ENCODE results near the gene ORMDL2. TPM values are rescaled to one million over a fixed set of nuclear protein-coding genes. Genes with fewer than 3 reads are reported as not detected.

The ORMDL2 gene
- total and polyA plus RNA-seq, 2 experiments from 2014 or later = 18.0 to 55.1 TPM

- H3K4me2 ChIP-seq = no peak overlapping the region
- H3K4me3 ChIP-seq = no peak overlapping the region
- Mint-ChIP-seq H3K27me3 (ENCODE audit: insufficient read depth, low read depth, poor library complexity) (no peaks in the 10 kb centered on the region), H3K4me3 (no peak overlapping the region), H3K27ac (peak overlapping the region; percentile 11; the same call in 1 of the 2 replicates), H3K36me3 (ENCODE audit: low read depth) (peaks cover 81% of the 10 kb centered on the region), H3K9me3 (no peaks in the 10 kb centered on the region), H3K4me1 (peaks cover 6% of the 10 kb centered on the region)
- no peaks in the 10 kb centered on the region for H3K9me2 ChIP-seq (ENCODE audit: insufficient read depth)
- peaks cover 4% of the 10 kb centered on the region; the same call in 1 of the 2 replicates for H3K4me1 ChIP-seq (ENCODE audit: insufficient read depth)
- TF ChIP-seq EZH2 (IDR thresholded peaks at IDR 0.05; ENCODE audit: low read depth, unreplicated experiment) (no peak), CTCF (conservative IDR thresholded peaks at IDR 0.05; ENCODE audit: low read depth in 2 of 2) (peak; percentile 67 to 72)
- peaks cover 17% of the 10 kb centered on the region for H4K20me1 ChIP-seq (replicated peaks; ENCODE audit: insufficient read depth)
- DNase-seq (ENCODE audit: low spot score) (peak; percentile 83), ATAC-seq (peak; percentile 53; the same call in 2 of the 3 replicates)
- H3K79me2 ChIP-seq (replicated peaks; ENCODE audit: insufficient read depth) = peaks cover 32% of the 10 kb centered on the region
- peaks cover 48% of the 10 kb centered on the region for H3K36me3 ChIP-seq (ENCODE audit: insufficient read depth)
- peaks cover 14% of the 10 kb centered on the region for H3F3A ChIP-seq (replicated peaks; ENCODE audit: low read depth)
- H3K27ac ChIP-seq (ENCODE audit: low read depth) = no peak overlapping the region
- H3K27me3 ChIP-seq (ENCODE audit: insufficient read depth) = no peaks in the 10 kb centered on the region
- no peak overlapping the region for H2AFZ ChIP-seq
Measured at GRCh38 chr12:55797068-55797467, 20.8 kb upstream of the ORMDL2 start.

DNA sequence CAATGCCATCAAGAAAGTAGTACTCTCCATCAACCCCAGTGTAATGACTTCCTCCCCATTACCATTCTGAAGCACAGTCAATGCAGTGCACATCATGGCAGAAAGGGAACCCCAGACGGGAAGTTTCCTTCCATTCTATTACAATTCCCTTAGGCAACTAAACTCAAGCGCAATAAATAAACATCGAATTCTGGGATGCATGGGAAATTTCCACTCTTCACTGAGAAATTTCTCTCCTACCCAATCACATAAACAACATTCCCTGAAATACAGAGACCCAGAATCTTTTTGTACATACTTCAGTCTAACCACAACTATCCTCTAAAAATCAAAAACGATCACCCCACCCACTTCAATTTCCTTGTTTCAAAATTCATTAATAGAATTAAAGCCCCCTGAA lies 20.3 kb upstream of the ORMDL2 start:
- Mint-ChIP-seq H3K9me3 (no peaks in the 10 kb centered on the region), H3K27ac (no peak overlapping the region), H3K4me1 (peaks cover 6% of the 10 kb centered on the region), H3K36me3 (ENCODE audit: low read depth) (peaks cover 80% of the 10 kb centered on the region), H3K27me3 (ENCODE audit: insufficient read depth, low read depth, poor library complexity) (no peaks in the 10 kb centered on the region), H3K4me3 (no peak overlapping the region)
- H2AFZ ChIP-seq = no peak overlapping the region
- DNase-seq (ENCODE audit: low spot score) (no peak), ATAC-seq (no peak)
- peaks cover 14% of the 10 kb centered on the region for H3F3A ChIP-seq (replicated peaks; ENCODE audit: low read depth)
- H3K36me3 ChIP-seq (ENCODE audit: insufficient read depth) = peaks cover 48% of the 10 kb centered on the region
- H3K79me2 ChIP-seq (replicated peaks; ENCODE audit: insufficient read depth) = peaks cover 36% of the 10 kb centered on the region
- H3K27ac ChIP-seq (ENCODE audit: low read depth) = no peak overlapping the region; the same call in 1 of the 2 replicates
- H3K4me1 ChIP-seq (ENCODE audit: insufficient read depth) = peaks cover 4% of the 10 kb centered on the region; the same call in 1 of the 2 replicates
- peaks cover 18% of the 10 kb centered on the region for H4K20me1 ChIP-seq (replicated peaks; ENCODE audit: insufficient read depth)
- no peak overlapping the region for H3K4me2 ChIP-seq
- H3K27me3 ChIP-seq (ENCODE audit: insufficient read depth) = no peaks in the 10 kb centered on the region
- H3K4me3 ChIP-seq = no peak overlapping the region
- no peaks in the 10 kb centered on the region for H3K9me2 ChIP-seq (ENCODE audit: insufficient read depth)
- TF ChIP-seq STAT1 (IDR thresholded peaks at IDR 0.05; ENCODE audit: unreplicated experiment) (no peak), JUNB (IDR thresholded peaks at IDR 0.05; ENCODE audit: unreplicated experiment) (no peak), CTCF (conservative IDR thresholded peaks at IDR 0.05; ENCODE audit: low read depth in 2 of 2) (no peak)
- TF ChIP-seq, protein P1, sequence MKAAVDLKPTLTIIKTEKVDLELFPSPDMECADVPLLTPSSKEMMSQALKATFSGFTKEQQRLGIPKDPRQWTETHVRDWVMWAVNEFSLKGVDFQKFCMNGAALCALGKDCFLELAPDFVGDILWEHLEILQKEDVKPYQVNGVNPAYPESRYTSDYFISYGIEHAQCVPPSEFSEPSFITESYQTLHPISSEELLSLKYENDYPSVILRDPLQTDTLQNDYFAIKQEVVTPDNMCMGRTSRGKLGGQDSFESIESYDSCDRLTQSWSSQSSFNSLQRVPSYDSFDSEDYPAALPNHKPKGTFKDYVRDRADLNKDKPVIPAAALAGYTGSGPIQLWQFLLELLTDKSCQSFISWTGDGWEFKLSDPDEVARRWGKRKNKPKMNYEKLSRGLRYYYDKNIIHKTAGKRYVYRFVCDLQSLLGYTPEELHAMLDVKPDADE (IDR thresholded peaks at IDR 0.05) = no peak
- TF ChIP-seq, protein P2, sequence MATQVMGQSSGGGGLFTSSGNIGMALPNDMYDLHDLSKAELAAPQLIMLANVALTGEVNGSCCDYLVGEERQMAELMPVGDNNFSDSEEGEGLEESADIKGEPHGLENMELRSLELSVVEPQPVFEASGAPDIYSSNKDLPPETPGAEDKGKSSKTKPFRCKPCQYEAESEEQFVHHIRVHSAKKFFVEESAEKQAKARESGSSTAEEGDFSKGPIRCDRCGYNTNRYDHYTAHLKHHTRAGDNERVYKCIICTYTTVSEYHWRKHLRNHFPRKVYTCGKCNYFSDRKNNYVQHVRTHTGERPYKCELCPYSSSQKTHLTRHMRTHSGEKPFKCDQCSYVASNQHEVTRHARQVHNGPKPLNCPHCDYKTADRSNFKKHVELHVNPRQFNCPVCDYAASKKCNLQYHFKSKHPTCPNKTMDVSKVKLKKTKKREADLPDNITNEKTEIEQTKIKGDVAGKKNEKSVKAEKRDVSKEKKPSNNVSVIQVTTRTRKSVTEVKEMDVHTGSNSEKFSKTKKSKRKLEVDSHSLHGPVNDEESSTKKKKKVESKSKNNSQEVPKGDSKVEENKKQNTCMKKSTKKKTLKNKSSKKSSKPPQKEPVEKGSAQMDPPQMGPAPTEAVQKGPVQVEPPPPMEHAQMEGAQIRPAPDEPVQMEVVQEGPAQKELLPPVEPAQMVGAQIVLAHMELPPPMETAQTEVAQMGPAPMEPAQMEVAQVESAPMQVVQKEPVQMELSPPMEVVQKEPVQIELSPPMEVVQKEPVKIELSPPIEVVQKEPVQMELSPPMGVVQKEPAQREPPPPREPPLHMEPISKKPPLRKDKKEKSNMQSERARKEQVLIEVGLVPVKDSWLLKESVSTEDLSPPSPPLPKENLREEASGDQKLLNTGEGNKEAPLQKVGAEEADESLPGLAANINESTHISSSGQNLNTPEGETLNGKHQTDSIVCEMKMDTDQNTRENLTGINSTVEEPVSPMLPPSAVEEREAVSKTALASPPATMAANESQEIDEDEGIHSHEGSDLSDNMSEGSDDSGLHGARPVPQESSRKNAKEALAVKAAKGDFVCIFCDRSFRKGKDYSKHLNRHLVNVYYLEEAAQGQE (IDR thresholded peaks at IDR 0.05; ENCODE audit: unreplicated experiment) = no peak
